SH-SY5Y (cell line): ENCODE data around the gene GAL3ST1.

ENCODE experiments used
- GATA2 ChIP-seq: IDR thresholded peaks from 2 replicates; pipeline ENCODE4 v1.6.1; 2011; ENCODE audit warnings: mild to moderate bottlenecking, low read depth, low read length
- GATA3 ChIP-seq: IDR thresholded peaks from 2 replicates; pipeline ENCODE4 v1.6.1; 2011; ENCODE audit warnings: low read depth, mild to moderate bottlenecking, low read length, moderate library complexity

- TF ChIP-seq GATA3 (no peak), GATA2 (no peak)
Observed at GRCh38 chr22:30535182-30535581, 39.3 kb downstream of the GAL3ST1 start.
